ENCODE results near the gene TUBGCP2. TPM values are rescaled to one million over a fixed set of nuclear protein-coding genes. Genes with fewer than 3 reads are reported as not detected.

TUBGCP2 gene
- total RNA-seq, 1 donor from 2014 or later = 53.2 TPM

GRCh38 chr10:133249094-133249780 lies 59.4 kb downstream of the TUBGCP2 start:
- Mint-ChIP-seq H3K4me1 (ENCODE audit: low read depth) (no peaks in the 10 kb centered on the region), H3K4me3 (ENCODE audit: unreplicated experiment) (no peak overlapping the region), H3K9me3 (ENCODE audit: low read depth) (no peaks in the 10 kb centered on the region), H3K27me3 (ENCODE audit: low read depth) (peaks cover 20% of the 10 kb centered on the region), H3K36me3 (ENCODE audit: low read depth) (no peaks in the 10 kb centered on the region), H3K27ac (ENCODE audit: unreplicated experiment) (no peak overlapping the region)
- TF ChIP-seq, protein P1, sequence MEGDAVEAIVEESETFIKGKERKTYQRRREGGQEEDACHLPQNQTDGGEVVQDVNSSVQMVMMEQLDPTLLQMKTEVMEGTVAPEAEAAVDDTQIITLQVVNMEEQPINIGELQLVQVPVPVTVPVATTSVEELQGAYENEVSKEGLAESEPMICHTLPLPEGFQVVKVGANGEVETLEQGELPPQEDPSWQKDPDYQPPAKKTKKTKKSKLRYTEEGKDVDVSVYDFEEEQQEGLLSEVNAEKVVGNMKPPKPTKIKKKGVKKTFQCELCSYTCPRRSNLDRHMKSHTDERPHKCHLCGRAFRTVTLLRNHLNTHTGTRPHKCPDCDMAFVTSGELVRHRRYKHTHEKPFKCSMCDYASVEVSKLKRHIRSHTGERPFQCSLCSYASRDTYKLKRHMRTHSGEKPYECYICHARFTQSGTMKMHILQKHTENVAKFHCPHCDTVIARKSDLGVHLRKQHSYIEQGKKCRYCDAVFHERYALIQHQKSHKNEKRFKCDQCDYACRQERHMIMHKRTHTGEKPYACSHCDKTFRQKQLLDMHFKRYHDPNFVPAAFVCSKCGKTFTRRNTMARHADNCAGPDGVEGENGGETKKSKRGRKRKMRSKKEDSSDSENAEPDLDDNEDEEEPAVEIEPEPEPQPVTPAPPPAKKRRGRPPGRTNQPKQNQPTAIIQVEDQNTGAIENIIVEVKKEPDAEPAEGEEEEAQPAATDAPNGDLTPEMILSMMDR (IDR thresholded peaks at IDR 0.05) = no peak
- no peak for DNase-seq (ENCODE audit: low spot score)

- Mint-ChIP-seq H3K4me1 (ENCODE audit: low read depth) (no peaks in the 10 kb centered on the region), H3K36me3 (ENCODE audit: low read depth) (no peaks in the 10 kb centered on the region), H3K9me3 (ENCODE audit: low read depth) (no peaks in the 10 kb centered on the region), H3K27ac (ENCODE audit: unreplicated experiment) (no peak overlapping the region), H3K27me3 (ENCODE audit: low read depth) (peaks cover 24% of the 10 kb centered on the region), H3K4me3 (ENCODE audit: unreplicated experiment) (no peak overlapping the region)
- TF ChIP-seq, protein P1 (IDR thresholded peaks at IDR 0.05) = no peak
- no peak for DNase-seq (ENCODE audit: low spot score)
Observed at GRCh38 chr10:133248334-133248715, 60.3 kb downstream of the TUBGCP2 start.

DNA sequence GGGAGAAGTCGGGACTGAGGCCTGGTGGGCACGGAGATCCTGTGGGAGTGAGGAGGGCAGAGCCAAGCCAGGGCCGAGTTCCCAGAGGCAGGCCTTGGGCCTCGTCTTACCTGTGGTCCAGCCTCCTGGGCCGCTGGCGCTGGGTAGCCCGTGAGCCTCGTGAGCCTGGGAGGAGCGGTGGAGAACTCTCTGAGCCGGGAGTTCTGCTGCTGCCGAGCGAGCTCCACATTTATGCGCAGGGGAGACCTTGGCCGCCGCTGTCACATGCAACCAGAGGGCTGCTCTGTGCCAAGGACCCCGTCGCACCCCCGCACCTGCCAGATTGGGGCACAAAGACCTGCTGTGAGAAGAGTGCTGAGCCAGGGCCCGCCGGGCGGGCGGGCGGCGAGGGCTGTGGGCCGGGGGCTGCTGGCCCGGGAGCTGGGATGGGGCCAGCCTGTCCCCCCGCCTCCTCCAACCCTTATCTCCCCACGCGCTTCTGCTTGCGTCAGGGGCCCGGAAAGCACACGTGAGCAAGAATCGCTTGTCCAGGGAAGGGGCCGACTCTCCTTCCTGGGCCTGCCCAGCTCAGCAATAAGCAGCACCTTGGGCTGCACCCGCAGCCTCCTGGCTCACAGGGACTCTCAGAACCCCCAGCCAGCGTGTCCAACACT lies 60.9 kb downstream of the TUBGCP2 start:
- H3K36me3 Mint-ChIP-seq (ENCODE audit: low read depth) = no peaks in the 10 kb centered on the region
- H3K27ac Mint-ChIP-seq (ENCODE audit: unreplicated experiment) = no peak overlapping the region
- H3K4me1 Mint-ChIP-seq (ENCODE audit: low read depth) = no peaks in the 10 kb centered on the region
- H3K27me3 Mint-ChIP-seq (ENCODE audit: low read depth) = peaks cover 28% of the 10 kb centered on the region
- DNase-seq (ENCODE audit: low spot score) = no peak
- no peaks in the 10 kb centered on the region for H3K9me3 Mint-ChIP-seq (ENCODE audit: low read depth)
- H3K4me3 Mint-ChIP-seq (ENCODE audit: unreplicated experiment) = no peak overlapping the region
- TF ChIP-seq, protein P1 (IDR thresholded peaks at IDR 0.05) = no peak

GRCh38 chr10:133246236-133246626 lies 62.4 kb downstream of the TUBGCP2 start:
- DNase-seq (ENCODE audit: low spot score) = no peak
- TF ChIP-seq, protein P1 (IDR thresholded peaks at IDR 0.05) = no peak
- Mint-ChIP-seq H3K4me3 (ENCODE audit: unreplicated experiment) (no peak overlapping the region), H3K9me3 (ENCODE audit: low read depth) (no peaks in the 10 kb centered on the region), H3K27me3 (ENCODE audit: low read depth) (peaks cover 40% of the 10 kb centered on the region), H3K4me1 (ENCODE audit: low read depth) (no peaks in the 10 kb centered on the region), H3K27ac (ENCODE audit: unreplicated experiment) (no peak overlapping the region), H3K36me3 (ENCODE audit: low read depth) (no peaks in the 10 kb centered on the region)

DNA sequence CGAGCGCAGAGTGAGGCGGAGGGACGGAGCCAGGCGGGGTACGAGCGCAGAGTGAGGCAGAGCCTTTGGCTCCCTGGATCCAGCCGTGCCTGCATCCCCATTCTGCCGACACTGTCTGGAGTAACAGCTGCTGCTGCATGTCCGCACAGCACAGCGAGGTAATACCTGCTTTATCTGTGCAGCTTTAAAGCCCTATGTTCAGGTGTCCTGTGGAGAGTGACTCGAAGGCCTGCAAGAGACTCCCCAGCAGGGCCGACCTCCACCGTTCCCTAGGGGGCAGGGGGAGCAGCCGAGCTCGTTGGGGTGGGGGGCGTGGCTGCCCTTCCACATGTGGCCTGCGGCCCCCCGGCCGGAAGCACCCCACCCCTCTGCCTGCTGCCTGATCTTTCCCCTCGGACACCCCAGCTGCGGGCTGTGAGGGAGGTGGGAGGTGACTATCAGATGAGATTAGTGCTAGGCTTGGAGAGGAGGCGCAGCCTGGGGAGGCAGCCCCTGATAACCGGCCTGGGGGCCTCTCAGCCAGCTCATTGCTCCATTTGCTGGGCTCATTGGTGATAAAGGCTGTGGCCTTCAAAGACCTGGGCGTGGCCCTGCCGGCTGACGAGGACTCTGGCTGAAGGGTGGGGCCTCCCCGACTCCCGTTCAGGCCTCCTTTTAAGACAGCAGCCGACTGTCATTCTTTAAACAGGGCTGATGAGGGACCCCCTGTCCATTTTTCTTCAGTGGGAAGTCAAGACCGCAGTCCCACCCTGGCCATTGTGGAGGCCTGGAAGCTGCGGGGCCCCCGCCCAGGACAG lies 63.0 kb downstream of the TUBGCP2 start:
- no peaks in the 10 kb centered on the region for H3K36me3 Mint-ChIP-seq (ENCODE audit: low read depth)
- no peak overlapping the region for H3K27ac Mint-ChIP-seq (ENCODE audit: unreplicated experiment)
- peaks cover 44% of the 10 kb centered on the region for H3K27me3 Mint-ChIP-seq (ENCODE audit: low read depth)
- H3K4me1 Mint-ChIP-seq (ENCODE audit: low read depth) = no peaks in the 10 kb centered on the region
- no peaks in the 10 kb centered on the region for H3K9me3 Mint-ChIP-seq (ENCODE audit: low read depth)
- TF ChIP-seq, protein P1 (IDR thresholded peaks at IDR 0.05) = no peak
- H3K4me3 Mint-ChIP-seq (ENCODE audit: unreplicated experiment) = no peak overlapping the region
- no peak for DNase-seq (ENCODE audit: low spot score)

Data from chondrocyte (in vitro differentiated cells).